ACC112 (cell line): ENCODE measurements around the gene SAMD4B.

Experiments used
- H2AFZ ChIP-seq: fragments of 200-600 bp; sonication (generic); one replicate; pipeline ENCODE4 v1.6.0; 2017; ENCODE audit warnings: antibody characterized with exemption, low read length; ENCODE audit not compliant: unreplicated experiment
- H3K27ac ChIP-seq: fragments of 200-600 bp; sonication (generic); 2 replicates; pipeline ENCODE4 v1.5.1; 2014; ENCODE audit warnings: low read depth, mild to moderate bottlenecking, antibody characterized with exemption, low read length, moderate library complexity
- H3K27me3 ChIP-seq: fragments of 200-600 bp; sonication (generic); 2 replicates; pipeline ENCODE4 v1.6.1; 2014; ENCODE audit warnings: mild to moderate bottlenecking, antibody characterized with exemption, low read length, moderate library complexity, mixed read lengths; ENCODE audit not compliant: insufficient read depth
- H3K36me3 ChIP-seq: fragments of 200-600 bp; sonication (generic); 2 replicates; pipeline ENCODE4 v1.6.1; 2016; ENCODE audit warnings: mild to moderate bottlenecking, antibody characterized with exemption, low read length, moderate library complexity, mixed read lengths; ENCODE audit not compliant: insufficient read depth
- H3K4me1 ChIP-seq: fragments of 200-600 bp; sonication (generic); one replicate; pipeline ENCODE4 v1.6.1; 2016; ENCODE audit warnings: low read length, mixed read lengths; ENCODE audit not compliant: insufficient read depth, unreplicated experiment, control insufficient read depth
- H3K4me3 ChIP-seq: fragments of 200-600 bp; sonication (generic); 2 replicates; pipeline ENCODE4 v1.5.1; 2014; ENCODE audit warnings: mild to moderate bottlenecking, low read depth, low read length
- H3K79me2 ChIP-seq: fragments of 200-600 bp; sonication (generic); one replicate; pipeline ENCODE4 v1.6.0; 2016; ENCODE audit warnings: low read length; ENCODE audit not compliant: control insufficient read depth, unreplicated experiment, insufficient read depth

SAMD4B gene

DNA sequence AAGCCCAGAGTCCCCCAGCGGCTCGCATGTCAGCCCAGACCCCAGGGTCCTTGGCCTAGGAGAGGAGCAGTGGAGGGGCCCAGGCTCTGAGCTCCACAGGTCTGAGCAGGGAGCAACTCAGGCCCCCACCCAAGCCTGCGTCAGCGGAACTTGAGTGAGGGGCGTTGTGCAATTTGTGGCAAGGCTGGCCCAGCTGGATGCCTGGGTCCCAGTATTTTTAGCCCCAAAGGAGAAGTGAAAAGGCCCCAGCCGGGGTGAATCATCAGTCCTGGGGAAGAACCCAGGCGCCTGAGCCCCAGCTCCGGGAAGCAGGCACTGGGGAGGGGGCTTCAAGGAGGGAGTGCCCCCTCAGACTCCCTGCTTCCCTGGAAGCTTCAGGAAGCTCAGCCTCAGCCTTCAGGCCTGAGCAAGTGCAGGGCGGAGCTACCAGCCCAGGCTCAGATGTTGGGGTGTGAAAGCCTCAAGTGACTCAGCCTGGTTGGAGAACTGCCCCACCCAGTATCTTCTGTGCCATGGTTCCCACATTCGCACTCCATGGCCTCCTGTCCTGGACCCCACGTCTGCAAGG, 56.2 kb downstream of the SAMD4B start:
- peaks cover 39% of the 10 kb centered on the region for H3K4me1 ChIP-seq
- H3K36me3 ChIP-seq = no peaks in the 10 kb centered on the region
- H2AFZ ChIP-seq = no peak overlapping the region
- H3K79me2 ChIP-seq = no peaks in the 10 kb centered on the region
- H3K27ac ChIP-seq = peak overlapping the region; percentile 99
- H3K27me3 ChIP-seq = no peaks in the 10 kb centered on the region
- no peak overlapping the region for H3K4me3 ChIP-seq

DNA sequence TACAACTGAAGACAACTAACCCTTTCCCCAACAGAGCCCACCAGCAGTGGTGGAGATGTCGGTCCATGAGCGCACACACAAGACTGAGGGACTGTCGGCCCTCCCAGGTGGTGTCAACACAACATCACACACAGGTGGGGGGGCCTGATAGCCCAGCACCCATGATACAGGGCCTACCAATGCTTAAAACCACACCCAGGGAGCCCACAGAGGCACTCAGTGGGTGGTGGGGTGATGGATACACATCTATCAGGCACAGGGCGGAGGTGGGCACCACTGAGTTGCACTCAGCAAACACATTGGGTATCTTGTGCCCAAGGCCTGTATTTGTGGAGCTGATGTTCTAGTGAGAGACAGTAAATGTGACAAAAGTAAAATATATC, 57.4 kb downstream of the SAMD4B start:
- no peaks in the 10 kb centered on the region for H3K79me2 ChIP-seq
- H3K27ac ChIP-seq = peak overlapping the region; percentile 99; the same call in 1 of the 2 replicates
- no peak overlapping the region for H3K4me3 ChIP-seq
- H3K4me1 ChIP-seq = peaks cover 39% of the 10 kb centered on the region
- H2AFZ ChIP-seq = no peak overlapping the region
- no peaks in the 10 kb centered on the region for H3K27me3 ChIP-seq
- no peaks in the 10 kb centered on the region for H3K36me3 ChIP-seq

DNA sequence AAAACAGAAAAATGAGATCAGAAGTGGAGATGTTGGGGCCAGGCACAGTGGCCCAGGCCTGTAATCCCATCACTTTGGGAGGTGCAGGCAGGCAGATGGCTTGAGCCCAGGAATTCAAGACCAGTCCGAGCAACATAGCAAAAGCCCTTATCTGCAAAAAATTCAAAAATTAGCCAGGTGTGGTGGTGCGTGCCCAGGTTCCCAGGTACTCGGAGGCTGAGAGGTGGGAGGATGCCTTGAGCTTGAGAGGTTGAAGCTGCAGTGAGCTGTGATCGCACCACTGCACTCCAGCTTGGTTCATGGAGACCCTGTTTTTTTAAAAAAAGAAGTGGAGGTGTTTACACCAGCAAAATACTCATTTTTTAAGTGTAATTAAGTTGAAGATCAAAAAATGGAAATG, 57.8 kb downstream of the SAMD4B start:
- Histone ChIP-seq H3K36me3 (no peaks in the 10 kb centered on the region), H3K27ac (peak overlapping the region; percentile 99; the same call in 1 of the 2 replicates), H3K4me1 (peaks cover 39% of the 10 kb centered on the region), H3K79me2 (no peaks in the 10 kb centered on the region), H2AFZ (no peak overlapping the region), H3K27me3 (no peaks in the 10 kb centered on the region), H3K4me3 (no peak overlapping the region)

GRCh38 chr19:39401070-39401548, 58.9 kb downstream of the SAMD4B start:
- H3K27me3 ChIP-seq = no peaks in the 10 kb centered on the region
- H3K27ac ChIP-seq = peak overlapping the region; percentile 99
- no peaks in the 10 kb centered on the region for H3K36me3 ChIP-seq
- peaks cover 2% of the 10 kb centered on the region for H3K79me2 ChIP-seq
- no peak overlapping the region for H2AFZ ChIP-seq
- no peak overlapping the region for H3K4me3 ChIP-seq
- peaks cover 39% of the 10 kb centered on the region for H3K4me1 ChIP-seq

GRCh38 chr19:39401549-39402345, 59.5 kb downstream of the SAMD4B start:
- no peaks in the 10 kb centered on the region for H3K36me3 ChIP-seq
- H3K79me2 ChIP-seq = peaks cover 4% of the 10 kb centered on the region
- H3K4me3 ChIP-seq = 0 out of 2 replicates have a peak overlapping the region, but pooled peaks have one; percentile 14
- no peak overlapping the region for H2AFZ ChIP-seq
- peak overlapping the region; percentile 99 for H3K27ac ChIP-seq
- no peaks in the 10 kb centered on the region for H3K27me3 ChIP-seq
- peaks cover 39% of the 10 kb centered on the region for H3K4me1 ChIP-seq

GRCh38 chr19:39402346-39403300, 60.4 kb downstream of the SAMD4B start:
- Histone ChIP-seq H3K79me2 (peaks cover 13% of the 10 kb centered on the region), H3K4me1 (peaks cover 37% of the 10 kb centered on the region), H3K27me3 (no peaks in the 10 kb centered on the region), H3K36me3 (peaks cover 3% of the 10 kb centered on the region; the same call in 1 of the 2 replicates), H3K4me3 (peak overlapping the region; percentile 74), H2AFZ (no peak overlapping the region), H3K27ac (peak overlapping the region; percentile 99)

DNA sequence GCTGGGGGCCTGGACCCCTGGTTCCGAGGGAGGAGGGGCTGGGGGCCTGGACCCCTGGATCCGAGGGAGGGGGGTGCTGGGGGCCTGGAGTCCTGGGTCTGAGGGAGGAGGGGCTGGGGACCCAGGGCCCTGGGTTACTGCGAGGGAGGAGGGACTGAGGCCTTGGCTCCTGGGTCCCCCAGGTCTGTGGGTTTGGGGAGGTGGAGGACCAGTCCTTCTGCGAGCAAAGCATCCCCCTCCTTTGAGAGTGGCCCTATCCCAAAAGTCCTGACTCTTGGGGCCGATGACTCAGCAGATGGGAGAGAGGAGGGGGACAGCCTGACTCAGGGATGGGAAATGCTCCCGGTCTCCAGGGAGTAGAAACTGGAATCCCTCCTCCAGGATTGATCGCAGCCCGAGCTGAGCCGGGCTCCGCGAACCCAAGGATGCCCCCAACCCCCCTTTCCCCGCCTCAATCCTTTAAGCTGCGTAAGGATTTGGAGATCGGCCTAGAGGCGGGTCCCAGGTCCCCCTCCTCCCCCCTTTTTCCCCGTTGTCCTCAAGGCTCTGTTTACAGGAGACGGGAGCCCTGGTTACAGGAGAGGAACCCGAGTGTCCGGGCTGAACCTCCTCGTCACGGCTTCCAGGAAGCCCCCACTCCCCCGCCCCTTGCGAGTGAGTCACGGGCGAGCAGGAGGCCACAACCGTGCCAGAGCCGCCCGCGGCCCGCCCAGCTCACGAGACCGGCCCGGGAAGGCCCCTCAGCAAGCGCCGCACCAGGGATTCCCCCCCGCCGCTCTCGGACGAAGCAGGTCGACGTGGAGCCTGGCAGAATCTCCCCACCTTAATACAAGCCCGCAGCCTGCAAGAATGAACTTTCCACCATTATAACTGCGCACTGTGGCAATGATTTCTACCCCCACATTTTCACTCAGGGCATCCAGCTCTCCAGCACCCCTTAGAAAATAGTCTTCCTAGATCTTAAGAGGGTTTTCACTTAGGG, 61.4 kb downstream of the SAMD4B start:
- Histone ChIP-seq H3K79me2 (peaks cover 23% of the 10 kb centered on the region), H3K4me1 (peaks cover 27% of the 10 kb centered on the region), H3K27me3 (no peaks in the 10 kb centered on the region), H3K36me3 (peaks cover 13% of the 10 kb centered on the region; the same call in 1 of the 2 replicates), H2AFZ (no peak overlapping the region), H3K27ac (peak overlapping the region; percentile 99), H3K4me3 (peak overlapping the region; percentile 74)

- Histone ChIP-seq H3K36me3 (peaks cover 17% of the 10 kb centered on the region; the same call in 1 of the 2 replicates), H3K4me3 (no peak overlapping the region; the same call in 1 of the 2 replicates), H3K4me1 (peaks cover 27% of the 10 kb centered on the region), H2AFZ (no peak overlapping the region), H3K27me3 (no peaks in the 10 kb centered on the region), H3K79me2 (peaks cover 27% of the 10 kb centered on the region), H3K27ac (peak overlapping the region; percentile 69; the same call in 1 of the 2 replicates)
These were observed 63.2 kb downstream of the SAMD4B start for GRCh38 chr19:39405261-39405957.

- H3K27me3 ChIP-seq = no peaks in the 10 kb centered on the region
- no peak overlapping the region for H2AFZ ChIP-seq
- H3K4me3 ChIP-seq = peak overlapping the region; percentile 82
- peaks cover 30% of the 10 kb centered on the region for H3K4me1 ChIP-seq
- peaks cover 17% of the 10 kb centered on the region; the same call in 1 of the 2 replicates for H3K36me3 ChIP-seq
- peaks cover 27% of the 10 kb centered on the region for H3K79me2 ChIP-seq
- peak overlapping the region; percentile 69 for H3K27ac ChIP-seq
These were observed 63.9 kb downstream of the SAMD4B start for GRCh38 chr19:39405958-39406655.
